Globus pallidus (tissue), 1 donor: ENCODE measurements around the gene GPR101.
A peak's percentile ranks its signal among the peaks of the same experiment; 100 is the strongest.

Experiments
- DNase-seq: peaks from one replicate; pipeline ENCODE4 v3.0.0-alpha.2; 2015; ENCODE audit warnings: low spot score

GPR101 gene

GRCh38 chrX:137033774-137034507 is at the start of gene GPR101:
GPR101 (minus strand) TSS chrX:137033995; CDS start chrX:137031674, 2,321 bp downstream.
- DNase-seq = no peak

GRCh38 chrX:137081239-137081638 is 47.4 kb upstream of the GPR101 start:
- DNase-seq = no peak

GRCh38 chrX:137072396-137072795 is 38.6 kb upstream of the GPR101 start:
- no peak for DNase-seq

- no peak for DNase-seq
These were observed 37.8 kb upstream of the GPR101 start for GRCh38 chrX:137071596-137071995.

GRCh38 chrX:137067147-137067546 is 33.4 kb upstream of the GPR101 start:
- no peak for DNase-seq

- no peak for DNase-seq
These were observed 29.3 kb upstream of the GPR101 start for GRCh38 chrX:137062915-137063617.

- no peak for DNase-seq
These were observed 24.7 kb upstream of the GPR101 start for GRCh38 chrX:137058339-137059127.

GRCh38 chrX:137052643-137053235 is 18.9 kb upstream of the GPR101 start:
- no peak for DNase-seq

- peak; percentile 4 for DNase-seq
These were observed 18.3 kb upstream of the GPR101 start for GRCh38 chrX:137051978-137052642.

- no peak for DNase-seq
These were observed 11.1 kb upstream of the GPR101 start for GRCh38 chrX:137044893-137045292.

- no peak for DNase-seq
These were observed 9.9 kb upstream of the GPR101 start for GRCh38 chrX:137043736-137044135.

GRCh38 chrX:137041329-137041728 is 7.5 kb upstream of the GPR101 start:
- DNase-seq = no peak

- DNase-seq = no peak
These were observed 6.5 kb upstream of the GPR101 start for GRCh38 chrX:137040113-137040794.

GRCh38 chrX:137034508-137034872 is 695 bp upstream of the GPR101 start:
- DNase-seq = no peak

GRCh38 chrX:137032841-137033773 is 688 bp downstream of the GPR101 start:
- no peak for DNase-seq

GRCh38 chrX:137032341-137032694 is 1.5 kb downstream of the GPR101 start:
- DNase-seq = no peak

GRCh38 chrX:137031517-137032340 is 2.1 kb downstream of the GPR101 start:
- peak; percentile 11 for DNase-seq

- no peak for DNase-seq
These were observed 2.8 kb downstream of the GPR101 start for GRCh38 chrX:137031039-137031438.

- DNase-seq = no peak
These were observed 5.1 kb downstream of the GPR101 start for GRCh38 chrX:137028699-137029098.
